MV-4-11 (cell line): ENCODE measurements around the gene EPHA8.

Experiments
- DNase-seq: peaks from one replicate; lab custom pipeline; 2025; lab: John Stamatoyannopoulos, UW

The EPHA8 gene

DNA sequence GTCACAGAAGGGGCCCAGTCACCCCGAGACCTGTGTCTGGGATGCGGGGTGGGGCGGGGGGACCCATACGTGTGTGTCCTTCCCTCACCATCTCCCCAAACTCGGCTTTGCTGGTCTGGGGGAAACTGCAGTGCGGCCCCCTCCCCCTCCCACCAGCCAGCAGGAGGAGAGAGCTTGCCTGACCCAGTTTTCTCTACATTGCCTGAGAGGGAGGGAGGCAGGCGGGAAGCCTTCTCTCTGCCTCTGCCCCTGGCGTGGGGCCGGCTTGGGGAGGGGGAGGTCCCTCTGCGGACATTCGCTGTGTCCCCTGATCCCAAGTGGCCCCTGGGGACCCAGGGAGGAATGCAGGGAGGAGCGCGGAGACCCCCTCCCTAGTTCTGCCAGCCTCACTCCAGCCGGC is 3.9 kb downstream of the EPHA8 start:
- no peak for DNase-seq

DNA sequence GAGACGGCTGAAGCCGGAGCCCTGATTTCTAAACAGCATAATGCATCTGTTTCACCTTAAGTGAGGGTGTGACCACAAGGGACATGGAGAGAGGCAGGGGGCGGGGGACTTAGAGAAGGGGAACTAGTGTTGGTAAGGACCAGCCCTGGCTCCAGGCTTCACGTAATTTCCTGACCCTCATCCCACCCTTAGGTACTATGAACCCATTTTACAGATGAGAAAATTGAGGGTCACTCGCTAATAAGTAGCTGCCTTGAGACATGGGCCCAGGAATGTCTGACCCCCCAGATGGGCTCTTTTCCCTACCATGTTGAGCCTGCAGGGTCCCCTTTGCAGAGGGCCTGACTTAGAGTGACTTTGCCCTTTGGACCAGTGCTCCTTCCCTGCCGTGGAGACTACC is 4.7 kb downstream of the EPHA8 start:
- DNase-seq: no peak

DNA sequence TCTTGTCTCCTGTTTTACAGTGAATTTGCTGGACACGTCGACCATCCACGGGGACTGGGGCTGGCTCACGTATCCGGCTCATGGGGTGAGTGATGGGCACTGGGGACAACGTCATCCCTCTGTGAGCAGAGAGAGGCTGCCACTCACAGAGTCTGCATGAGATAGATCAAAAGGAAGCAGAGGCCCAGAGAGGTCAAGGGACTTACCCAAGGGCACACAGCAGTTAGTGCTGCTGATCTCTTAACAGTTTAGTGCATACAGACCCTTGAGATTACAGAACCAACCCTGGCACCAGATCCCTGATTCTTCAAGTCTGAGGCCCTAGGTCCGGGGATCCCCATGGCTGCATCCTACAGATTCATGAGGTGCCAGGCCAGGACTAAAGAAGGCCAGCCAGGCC is 6.0 kb downstream of the EPHA8 start:
- DNase-seq: no peak

DNA sequence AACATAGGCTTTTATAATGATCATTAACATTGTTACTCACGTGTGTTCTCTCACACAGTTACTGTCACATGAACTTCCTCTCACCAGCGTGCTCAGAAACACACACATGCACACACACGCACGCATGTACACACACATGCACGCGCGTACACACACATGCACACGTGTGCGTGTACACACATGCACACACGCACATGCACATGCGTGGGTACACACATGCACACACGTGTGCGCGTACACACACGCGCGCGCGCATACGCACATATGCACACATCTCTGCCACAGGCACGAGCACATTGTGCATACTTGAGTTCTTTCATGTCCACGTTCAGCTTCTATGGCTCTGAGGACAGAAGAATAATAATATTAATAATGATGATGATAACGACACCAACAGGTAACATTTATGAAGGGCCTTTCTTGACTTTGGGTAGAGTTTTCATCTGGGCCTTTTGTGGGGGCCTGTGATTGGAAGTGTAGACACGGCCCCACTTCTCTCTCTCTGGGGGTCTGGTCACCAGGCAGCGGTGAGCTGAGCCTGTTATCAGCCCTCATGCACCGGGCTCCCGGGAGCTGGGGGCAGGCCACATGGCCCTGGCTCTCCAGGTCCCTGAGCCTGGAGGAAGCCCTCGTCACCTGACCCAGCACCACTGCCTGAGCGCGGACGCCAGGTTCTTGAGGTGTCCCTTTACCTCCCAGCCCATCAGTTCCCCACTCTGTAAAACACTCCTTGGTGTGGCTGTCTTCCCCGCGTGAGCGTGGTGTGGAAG is 7.0 kb downstream of the EPHA8 start:
- DNase-seq: no peak

DNA sequence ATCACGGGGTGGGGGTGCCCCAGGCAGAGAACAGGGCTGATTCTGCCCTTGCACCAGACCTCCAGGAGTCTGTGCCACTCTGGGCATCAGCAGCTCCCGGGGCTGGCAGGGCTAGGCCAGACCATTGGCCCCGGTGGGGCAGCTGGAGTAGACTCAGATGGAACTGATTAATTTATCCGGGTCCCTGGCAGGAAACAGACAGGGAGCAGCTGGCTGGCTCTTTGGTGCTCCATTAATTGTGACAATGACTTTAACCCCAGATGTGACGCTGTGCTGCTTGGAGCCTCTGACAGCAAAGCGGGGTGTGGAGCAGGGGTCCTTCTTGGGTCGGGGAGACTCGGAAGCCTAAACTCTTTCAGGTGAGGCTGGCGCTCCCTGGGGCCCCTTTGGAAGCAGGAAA is 9.5 kb downstream of the EPHA8 start:
- no peak for DNase-seq

DNA sequence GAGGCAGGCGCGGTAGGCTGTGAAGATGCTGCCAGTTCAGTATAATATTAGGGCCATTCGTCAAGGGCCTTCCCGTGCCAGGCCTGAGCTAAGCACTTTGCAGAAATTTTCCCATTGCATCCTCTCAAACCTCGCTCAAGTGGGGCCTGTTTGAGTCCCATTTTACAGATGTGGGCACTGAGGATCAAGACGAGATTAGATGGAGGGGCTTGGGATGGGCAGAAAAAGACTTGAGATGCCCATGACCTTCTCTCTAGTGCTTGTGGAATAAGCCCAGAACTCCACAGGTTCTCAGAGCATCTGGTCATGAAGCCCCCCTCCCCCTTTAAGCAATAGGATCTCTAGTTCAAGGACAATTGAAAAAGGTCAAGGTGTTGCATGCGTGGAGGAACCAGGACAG is 9.9 kb downstream of the EPHA8 start:
- no peak for DNase-seq

DNA sequence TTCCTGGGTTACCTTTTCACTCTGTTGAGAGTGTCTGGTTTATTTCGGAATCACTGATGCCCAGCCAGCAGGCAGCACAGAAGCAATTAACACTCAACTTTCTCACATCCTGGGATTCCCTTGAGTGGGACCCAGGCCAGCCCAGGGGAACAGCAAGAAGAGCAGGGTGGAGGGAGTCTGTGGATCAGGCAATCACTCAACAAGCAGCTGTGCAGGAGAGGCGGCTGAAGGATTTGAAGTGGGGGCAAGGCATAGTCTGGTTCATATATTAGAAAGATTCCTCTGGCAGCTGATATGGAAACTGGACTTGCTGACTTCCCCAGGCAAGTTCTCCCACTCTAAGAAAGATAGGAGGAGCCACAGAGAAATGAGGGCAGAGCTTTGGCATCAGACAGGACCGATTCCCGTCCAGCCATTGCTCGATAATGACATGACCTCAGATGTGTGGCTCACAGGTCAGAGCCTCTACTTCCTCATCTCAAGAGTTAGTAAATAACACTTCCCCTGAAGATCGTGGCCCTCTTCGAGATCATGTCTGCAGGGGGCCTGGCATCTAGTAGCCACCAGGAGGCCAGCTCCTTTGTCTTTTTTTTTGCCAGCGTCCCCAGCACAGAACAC is 12.4 kb downstream of the EPHA8 start:
- peak; percentile 47 for DNase-seq

DNA sequence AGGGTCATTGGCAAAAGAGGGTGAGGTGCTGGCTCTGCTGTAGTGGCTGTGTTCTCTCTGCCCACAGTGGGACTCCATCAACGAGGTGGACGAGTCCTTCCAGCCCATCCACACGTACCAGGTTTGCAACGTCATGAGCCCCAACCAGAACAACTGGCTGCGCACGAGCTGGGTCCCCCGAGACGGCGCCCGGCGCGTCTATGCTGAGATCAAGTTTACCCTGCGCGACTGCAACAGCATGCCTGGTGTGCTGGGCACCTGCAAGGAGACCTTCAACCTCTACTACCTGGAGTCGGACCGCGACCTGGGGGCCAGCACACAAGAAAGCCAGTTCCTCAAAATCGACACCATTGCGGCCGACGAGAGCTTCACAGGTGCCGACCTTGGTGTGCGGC is 12.9 kb downstream of the EPHA8 start:
- no peak for DNase-seq

DNA sequence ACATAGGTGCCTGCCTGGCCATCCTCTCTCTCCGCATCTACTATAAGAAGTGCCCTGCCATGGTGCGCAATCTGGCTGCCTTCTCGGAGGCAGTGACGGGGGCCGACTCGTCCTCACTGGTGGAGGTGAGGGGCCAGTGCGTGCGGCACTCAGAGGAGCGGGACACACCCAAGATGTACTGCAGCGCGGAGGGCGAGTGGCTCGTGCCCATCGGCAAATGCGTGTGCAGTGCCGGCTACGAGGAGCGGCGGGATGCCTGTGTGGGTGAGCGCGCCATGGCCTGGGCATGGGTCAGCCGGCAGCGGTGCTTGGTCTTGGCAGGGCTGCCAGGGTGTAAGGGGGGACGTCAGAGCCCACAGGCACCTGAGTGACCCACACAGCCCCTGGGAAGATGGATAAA is 13.3 kb downstream of the EPHA8 start:
- DNase-seq: no peak

DNA sequence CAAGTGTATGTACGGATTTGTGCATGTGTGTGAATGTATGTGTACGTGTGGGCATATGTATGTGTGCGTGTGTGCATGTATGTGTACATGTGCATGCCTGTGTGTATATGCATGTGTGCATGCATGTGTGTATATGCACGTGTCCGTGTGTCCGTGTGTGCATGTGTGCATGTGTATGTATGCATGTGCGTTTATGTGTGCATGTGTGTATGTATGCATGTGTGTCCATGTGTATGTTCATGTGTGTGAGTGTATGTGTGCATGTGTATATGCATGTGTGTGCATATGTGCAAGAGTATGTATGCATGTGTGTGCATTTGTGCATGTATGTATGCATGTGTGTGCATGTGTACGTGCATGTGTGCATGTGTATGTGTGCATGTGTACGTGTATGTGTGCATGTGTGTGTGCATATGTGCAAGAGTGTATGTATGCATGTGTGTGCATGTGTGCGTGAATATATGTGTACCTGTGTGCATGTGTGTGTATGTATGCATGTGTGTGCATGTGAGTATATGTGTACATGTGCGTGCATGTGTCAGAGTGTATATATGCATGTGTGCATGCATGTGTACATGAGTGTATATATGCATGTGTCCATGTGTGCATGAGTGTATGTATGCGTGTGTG is 15.6 kb downstream of the EPHA8 start:
- DNase-seq: no peak

DNA sequence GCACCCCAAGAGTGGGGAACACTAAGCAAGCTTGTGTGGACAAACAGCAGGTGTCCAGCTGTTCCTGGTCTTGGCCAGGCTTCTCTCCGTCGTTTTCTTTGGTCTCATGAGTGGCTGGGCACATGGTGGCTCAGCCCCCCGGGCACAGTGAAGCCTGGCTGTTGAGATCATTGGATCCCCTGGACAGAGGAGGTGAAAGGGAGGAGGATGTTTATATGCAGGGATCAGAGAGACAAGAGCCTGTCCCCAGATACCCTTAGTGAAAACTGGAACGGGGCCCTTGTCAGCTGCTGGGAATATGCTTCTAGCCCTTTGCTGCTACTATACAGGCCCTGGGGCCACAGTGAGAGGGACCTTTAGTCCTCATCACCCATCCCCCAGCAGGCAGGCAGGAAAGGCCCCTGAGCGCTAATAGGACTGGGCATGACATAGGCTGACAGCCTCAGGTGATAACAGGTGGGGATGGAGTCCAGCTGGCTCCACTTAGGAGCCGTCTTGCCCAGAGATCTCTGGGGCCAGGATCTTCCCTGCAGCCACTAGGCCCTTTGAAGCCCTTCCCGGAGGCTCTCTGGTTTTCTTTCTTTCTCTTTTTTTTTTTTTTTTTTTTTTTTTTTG is 16.4 kb downstream of the EPHA8 start:
- DNase-seq: no peak

DNA sequence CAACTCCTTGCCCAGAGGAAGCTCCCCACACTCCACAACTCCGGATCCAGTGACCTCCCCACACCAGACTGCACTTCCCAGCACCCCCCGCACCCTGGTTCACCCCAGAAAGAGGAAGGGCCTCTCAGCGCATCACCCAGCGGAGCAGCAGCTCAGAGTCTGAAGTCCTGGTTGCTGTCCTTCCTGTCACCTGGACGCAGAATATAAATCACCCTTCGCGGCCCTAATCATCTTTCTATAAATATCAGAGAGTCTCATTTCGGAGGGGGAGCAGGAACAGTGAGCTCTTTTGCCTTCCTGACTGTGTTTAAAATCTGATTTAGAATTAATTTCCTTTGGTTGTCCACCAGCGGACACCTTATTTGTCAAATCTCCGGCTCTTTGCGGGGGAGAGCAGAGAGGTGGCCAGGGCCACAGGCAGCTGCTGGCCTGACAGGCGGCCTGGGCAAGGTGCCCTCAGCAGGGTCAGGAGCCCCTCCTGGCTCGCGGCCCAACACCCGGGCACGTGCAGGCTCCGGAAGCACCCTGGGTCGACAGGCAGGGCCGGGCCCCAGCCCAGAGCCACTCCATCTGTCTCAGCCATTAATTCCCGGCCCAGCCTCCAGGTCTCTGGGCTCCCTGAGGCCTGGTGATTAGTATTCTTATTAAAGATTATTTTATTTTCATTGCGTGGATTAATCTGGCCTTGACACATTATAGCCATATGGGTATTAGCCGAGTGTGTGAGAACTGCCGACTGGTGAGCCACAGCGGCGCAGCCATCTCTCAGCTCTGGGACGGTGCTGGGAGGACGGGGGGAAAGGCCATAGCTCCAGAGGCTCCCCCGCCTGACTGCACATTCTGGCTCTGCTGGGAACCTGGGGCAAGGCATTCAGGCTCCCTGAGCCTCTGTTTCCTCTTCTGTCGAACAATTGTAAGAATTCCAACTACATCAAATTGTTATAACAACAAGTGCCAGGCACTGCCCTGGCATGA is 19.7 kb downstream of the EPHA8 start:
- peak; percentile 36 for DNase-seq

DNA sequence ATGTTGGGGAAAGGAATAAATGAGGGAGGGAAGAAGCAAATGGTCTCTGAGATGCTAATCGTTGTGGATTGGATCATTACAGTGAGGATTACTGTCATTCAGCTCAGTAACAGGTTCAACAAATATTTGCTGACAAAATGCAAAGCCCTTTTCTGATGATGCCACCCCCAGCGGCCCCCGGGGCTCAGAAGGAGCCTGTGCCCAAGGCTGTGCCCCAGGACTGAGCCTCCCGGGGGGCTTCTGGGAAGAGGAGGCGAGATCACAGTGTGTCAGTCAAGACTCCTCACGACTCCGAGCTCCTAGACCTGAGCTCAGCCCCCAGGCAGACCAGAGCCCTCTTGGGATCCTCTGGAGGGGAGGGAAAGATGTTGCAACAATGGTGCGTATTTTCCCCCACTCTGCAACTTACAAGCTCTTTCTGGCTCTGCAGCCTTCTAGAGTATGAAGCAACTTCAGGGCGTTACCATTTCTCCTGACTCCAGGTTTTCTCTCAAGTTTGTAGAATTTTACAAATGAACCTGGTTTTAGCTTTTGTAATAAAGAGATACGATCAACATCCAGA is 20.8 kb downstream of the EPHA8 start:
- peak; percentile 36 for DNase-seq

DNA sequence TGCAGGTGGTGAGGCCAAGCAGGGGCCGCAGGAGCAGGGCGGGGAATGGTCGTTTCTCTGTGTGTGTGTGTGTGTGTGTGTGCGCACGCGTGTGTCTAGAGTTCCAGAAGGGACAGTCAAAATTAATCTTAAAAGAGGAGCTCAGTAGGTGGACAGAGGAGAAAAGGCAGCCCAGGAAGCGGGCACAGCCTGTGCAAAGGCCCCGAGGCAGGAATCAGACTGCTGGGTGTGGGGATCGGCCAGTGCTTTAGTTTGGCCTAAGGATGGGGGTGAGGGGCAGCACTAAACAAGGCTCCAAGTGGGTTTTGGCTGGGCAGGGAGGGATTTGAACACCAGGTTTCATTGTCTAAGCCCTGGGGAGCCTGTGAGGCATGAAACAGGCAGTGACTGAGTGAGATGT is 21.7 kb downstream of the EPHA8 start:
- no peak for DNase-seq

DNA sequence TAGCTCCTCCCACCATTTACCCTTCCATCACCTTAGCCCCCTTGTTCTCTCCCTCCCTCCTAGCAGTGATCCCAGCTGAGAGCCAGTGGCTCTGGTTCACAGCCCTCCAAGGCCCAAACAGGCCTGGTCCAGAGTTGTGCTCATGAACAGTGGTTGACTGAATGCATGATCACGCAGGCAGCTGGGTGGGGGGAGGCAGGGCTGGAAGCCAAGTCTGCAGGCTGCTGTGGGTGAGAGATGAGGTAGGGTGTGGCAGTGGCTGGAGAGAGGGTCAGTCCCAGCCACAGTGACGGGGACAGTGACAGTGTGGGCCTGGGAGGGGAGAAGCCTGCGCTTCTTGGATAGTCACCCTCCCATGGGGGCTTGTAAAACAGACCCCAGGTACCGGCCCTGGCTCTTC is 22.2 kb downstream of the EPHA8 start:
- DNase-seq: no peak

DNA sequence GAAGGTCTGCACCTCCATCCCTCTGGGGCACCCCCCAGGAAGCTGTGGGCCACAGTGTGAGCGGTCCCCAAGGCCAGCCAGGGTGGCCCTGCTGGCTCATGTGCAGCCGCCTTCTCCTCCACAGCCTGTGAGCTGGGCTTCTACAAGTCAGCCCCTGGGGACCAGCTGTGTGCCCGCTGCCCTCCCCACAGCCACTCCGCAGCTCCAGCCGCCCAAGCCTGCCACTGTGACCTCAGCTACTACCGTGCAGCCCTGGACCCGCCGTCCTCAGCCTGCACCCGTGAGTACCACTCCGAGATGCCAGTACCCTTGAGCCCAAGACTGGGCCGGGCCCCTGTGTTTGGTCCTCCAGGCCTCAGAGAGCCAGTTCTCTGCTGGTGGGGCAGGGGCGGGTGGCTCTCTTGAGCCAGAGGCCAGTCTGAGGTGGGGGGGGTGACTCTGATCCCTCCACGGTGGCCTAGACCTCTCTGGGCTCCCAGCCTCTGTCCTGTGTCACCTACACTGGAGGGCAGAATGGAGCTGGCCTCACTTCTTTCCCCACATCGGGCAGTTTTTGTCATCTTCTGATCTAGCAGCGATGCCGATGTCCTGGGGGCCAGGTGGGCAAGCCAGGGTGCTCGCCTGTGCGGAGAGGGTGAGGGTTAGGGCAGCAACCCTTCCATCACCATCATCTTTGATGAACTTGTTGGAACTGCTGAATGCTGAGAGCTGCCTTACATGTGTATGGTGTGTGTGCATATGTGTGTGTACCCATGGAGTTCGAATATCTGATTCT is 23.3 kb downstream of the EPHA8 start:
- DNase-seq: no peak

DNA sequence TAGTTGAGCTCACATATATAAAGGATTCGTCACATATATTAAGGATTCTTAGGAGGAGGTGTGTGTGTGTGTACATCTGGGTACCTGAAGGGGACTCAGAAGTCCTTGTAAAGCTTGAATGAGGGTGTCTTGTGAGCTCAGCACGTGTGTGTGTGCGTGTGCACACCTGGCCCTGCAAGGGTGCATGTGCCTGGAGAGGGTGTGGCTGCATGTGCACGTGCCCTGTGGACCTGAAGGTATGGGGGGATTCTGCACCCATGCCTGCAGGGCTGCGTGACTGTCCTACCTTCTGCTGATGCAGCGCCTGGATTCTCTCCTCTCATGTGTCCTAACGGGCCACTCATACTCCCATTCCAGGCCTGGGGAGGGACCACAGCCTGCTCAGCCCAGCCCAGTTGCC is 24.0 kb downstream of the EPHA8 start:
- no peak for DNase-seq

DNA sequence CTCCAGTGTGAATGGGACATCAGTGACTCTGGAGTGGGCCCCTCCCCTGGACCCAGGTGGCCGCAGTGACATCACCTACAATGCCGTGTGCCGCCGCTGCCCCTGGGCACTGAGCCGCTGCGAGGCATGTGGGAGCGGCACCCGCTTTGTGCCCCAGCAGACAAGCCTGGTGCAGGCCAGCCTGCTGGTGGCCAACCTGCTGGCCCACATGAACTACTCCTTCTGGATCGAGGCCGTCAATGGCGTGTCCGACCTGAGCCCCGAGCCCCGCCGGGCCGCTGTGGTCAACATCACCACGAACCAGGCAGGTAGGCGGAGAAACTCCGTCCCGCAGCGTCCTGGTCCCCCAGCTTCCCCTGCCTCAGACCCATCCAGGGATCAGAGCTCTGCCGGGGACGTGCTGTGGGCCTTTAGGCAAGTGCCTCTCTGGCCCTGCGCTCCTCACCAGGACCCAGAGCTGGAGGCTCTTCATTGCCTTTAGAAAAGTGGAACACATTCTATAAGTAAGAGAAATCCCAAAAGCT is 25.7 kb downstream of the EPHA8 start:
- DNase-seq: no peak

DNA sequence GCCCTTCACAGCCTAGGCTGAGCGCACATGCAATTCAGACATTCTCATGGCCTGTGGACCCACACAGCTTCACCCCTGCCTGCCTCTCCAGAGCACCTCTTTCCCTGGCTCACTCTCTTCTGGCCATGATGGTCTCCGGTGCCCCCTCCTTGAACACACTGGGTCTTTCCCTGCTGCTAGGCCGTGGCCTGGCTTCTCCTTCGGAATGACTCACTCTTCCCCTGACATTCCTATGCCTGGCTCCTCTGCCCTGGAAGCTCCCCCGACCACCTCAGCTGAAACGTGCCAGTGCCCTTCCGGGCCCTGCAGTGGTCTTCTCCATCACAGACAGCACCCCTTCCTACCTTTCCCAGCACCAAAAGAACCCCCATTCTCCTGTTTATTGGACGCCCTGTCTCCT is 28.3 kb downstream of the EPHA8 start:
- DNase-seq: no peak

DNA sequence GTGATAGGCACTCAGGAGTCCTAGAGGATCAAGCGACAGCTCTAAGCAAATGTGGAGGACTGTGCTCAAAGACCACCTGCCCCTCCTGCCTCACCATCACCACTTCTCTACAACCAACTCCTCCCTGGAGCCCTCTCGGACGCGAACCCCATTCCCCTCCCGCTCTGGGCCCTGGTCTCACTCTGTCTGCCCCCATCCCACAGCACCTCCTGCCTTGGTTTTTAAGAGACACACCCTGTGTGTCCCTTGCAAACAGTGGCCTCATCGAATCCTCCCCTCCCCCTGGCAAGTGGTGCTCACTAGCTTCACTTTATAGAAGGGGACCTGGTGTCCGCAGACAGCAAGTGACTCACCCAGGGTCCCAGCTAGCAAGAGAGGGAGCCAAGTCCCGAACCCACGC is 28.8 kb downstream of the EPHA8 start:
- DNase-seq: no peak
